Activated CD4-positive, alpha-beta T cell treated with anti-CD3 and anti-CD28 coated beads, Interleukin-2, Interleukin-4, amounts not matched to agents 100 ng/mL and 50 ng/mL, durations not matched to agents 16 hours and 8 hours (primary cell): ENCODE data around the gene CAMK1G.

ENCODE experiments used
- DNase-seq: peaks from one replicate; pipeline ENCODE4 v3.0.0-alpha.2; 2020; ENCODE audit warnings: low spot score

Gene CAMK1G

DNA sequence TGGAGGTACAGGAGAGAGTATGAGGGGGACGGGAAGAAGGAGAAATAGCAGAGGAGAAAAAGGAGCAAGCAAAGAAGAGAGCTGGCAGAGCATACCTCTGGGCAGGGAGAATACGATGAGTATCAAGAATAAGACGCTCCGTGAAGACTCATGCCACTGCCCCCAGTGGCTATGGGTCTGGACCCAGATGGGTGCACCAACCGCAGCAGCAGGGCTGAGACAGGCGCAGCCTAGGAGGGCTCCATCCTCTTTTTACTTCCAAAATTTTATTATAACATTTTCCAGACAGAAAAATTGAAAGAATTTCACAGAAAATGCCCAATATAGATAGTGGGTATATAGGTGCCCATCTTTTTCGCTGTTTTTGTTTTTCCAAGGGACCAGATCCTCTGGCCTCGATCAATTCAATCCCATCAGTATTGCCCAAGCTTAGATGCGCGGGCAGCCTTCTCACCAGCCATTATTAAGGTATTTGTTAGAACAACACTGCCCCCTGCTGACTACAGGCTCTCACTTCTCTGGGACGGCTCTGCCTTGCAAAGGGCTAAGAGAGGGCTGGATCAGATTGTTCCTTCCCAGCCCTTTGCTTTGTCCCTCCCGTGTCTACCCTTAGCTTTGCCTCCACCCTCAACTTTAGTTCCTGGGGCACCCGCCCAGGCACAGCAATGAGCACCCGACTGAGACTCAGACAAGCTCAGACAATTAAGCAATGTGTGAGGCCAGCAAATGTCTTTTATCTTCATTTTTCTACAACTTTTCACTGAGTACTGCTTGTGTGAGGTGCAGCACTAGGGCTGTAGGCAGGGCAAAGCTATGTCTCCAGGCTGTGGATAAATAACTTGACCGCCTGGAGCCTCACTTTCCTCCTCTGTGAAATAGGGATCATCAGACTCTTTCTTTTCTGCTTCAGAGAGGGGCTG lies 17.5 kb upstream of the CAMK1G start:
- DNase-seq, result peak; percentile 84

DNA sequence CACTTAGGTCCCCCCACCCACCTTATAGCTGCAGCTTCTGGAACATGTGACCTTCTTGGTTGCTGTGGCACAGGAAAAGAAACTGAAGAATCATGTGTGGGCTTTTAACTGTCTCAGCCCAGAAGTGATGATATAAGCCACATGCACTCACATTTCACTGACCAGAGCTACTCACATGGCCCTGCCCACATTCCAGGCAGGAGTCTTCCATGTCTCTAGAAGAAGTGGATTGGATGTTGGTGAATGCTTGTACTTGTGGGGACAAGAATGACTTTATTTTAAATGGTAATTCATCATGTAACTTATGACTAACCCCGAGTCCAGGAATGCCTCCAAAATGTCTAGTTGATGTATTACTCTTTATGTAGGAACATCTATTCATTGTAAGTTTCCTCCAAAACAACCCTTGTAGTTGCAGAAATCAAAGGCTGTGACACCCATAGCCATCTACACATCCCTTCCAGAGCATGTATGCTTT lies 15.8 kb upstream of the CAMK1G start:
- DNase-seq, result no peak

DNA sequence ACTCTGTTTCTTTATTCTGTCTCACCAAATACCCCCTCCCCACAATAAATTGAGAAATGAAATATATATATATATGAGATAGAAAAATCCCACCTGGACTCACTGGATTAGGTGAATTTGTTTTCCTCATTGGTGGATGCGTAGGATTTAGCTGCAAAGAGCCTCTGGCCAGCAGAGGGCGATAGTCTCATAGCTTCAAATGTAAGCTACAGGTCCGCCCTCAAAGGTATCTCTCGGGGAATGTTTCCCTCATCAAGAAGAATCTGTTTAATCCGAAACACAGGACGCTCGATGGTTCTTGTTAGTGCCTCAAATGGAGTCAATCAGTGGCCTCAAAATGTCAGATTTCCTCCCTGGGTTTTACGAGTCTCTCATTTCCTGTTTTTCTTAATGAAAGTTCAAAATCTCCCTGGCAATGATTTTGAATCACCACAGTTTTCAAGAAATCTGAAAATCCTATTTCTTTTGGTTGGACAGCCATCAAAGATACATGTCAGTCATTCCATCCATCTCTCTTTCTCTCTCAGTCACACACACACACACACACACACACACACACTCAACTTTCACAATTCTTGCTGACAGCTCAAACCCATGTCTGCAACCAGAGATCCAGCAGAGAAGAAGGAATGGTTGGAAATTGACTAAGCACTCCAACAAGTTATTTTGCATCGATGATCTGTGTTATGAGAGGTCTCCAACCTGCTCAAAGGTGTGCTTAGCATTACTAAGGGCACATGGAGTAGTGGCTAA lies 13.9 kb upstream of the CAMK1G start:
- DNase-seq, result peak; percentile 77

DNA sequence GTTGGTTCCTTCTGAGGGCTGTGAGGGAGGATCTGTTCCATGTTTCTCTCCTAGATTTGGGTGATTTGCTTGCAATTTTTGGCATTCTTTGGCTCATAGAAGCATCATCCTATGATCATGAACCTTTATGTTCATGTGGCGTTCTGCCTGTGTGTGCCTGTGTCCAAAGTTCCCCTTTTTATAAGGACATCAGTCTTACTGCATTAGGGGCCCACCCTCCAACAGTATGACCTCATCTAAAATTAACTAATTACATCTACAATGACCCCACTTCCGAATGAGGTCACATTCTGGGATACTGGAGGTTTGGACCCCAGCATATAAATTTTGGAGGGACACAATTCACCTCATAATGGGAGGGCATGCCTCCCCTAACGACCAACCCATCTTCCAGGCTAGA lies 12.8 kb upstream of the CAMK1G start:
- no peak for DNase-seq

DNA sequence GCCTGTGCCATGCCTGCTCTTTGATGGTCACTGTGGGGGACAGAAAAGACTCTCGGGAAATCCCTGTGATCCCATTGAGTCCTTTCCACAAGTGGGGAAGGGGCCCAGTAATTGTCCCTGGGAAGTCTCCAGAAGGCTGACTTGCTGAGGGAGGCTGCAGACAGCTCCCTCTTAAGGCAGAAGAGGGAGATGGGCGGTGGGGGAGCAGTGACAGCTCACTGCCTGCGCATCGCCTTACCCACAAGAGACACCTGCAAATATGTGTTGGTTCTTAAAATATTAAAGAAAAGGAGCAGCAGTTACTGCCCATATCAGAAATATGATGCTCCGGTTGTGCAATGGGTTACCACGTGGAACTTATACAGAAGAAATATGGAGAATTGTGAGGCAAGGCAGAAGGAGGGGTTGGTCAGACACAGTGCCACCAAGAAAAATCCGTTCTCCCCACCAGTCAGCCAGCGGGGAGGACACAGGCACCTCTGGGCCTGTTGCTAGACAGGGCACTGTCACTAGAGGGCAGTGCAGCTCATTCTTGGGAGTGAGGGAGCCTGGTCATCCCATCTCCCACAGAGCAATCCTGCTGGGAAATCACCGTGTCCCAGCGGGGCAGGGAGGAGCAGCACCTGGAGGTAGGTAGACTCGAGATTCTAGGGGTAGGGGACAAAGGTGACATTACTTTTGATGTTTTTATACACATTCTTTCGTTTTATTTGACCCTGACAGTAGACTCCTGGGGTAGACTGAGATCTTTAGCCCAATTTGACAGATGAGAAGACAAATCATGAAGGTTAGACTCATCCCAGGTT lies 6.9 kb upstream of the CAMK1G start:
- DNase-seq, result peak; percentile 77

DNA sequence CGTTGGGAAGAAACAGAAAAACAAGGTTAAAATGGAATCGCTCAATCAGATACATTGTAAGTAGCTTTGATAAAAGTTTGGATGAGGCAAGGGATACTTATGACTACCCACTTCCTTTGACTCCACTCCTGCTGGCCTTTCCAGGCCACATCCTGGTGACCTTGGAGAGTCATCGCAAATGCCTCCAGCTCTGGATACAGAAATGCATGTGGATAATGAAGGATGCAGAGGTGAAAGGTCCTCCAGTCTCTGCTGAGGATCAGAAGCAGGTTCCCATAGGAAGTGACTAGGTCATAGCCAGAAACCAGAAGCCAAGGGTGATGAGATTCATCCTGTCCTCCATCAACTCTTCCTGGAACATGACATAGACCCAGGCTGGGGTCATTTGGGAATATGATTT lies 6.2 kb upstream of the CAMK1G start:
- DNase-seq, result no peak

DNA sequence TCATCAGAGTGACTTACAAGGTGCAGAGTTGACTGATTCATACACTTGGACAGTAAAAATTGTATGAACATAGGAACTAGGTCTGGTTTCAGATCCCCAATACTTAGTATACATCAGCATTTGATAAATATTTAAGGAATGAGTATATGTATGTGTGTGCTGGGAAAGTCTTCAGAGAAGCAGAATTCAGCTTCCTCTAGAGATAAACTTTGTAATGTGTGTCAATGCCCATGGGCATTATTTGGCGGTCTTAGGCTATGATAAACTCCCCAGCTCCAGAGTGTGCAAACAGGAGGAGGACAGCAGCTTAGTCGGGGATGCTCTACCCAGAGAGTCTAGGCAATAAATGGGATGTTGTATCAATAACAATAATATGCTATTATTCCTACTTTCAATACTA lies 2.9 kb upstream of the CAMK1G start:
- DNase-seq, result no peak

DNA sequence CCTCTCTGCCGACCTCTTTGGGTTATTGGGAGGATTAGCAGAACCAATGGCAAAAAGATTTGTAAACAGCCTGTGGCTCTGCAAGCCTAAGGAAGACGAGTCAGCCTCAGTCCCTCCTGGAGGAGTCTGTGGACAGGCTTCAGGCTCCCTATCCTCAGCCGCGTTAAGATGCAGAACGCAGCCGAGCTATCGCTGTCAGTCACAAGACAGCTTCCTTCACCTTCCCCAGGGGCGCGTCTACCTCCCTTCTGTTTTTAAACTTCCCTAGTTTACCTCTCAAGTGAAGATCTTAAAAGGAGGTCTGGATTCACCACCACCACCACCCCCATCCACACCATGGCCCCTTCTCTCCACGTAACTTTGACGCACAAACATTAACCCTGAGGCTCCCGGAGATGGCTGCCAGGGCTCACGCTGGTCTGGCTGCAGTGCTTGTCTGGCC lies 738 bp downstream of the CAMK1G start:
- DNase-seq, result no peak

DNA sequence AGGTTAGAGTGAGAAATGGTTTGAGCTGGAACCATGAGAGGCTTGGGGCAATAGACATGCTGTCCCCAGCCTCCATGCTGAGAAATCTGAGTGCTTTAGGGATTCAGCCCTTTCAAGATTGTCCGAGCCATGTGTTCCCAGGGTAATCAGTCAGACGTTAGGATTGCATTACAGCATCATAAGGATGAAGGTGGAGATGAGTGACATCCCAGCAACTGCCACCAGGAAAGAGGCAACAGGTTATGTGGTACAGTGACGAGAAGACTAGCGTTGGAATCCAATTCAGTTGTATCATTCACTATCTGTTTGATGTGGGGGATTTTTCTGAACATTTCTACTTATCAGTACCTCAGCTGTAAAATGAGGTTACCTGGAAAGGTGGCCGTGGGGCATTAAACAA lies 1.7 kb downstream of the CAMK1G start:
- DNase-seq, result no peak

DNA sequence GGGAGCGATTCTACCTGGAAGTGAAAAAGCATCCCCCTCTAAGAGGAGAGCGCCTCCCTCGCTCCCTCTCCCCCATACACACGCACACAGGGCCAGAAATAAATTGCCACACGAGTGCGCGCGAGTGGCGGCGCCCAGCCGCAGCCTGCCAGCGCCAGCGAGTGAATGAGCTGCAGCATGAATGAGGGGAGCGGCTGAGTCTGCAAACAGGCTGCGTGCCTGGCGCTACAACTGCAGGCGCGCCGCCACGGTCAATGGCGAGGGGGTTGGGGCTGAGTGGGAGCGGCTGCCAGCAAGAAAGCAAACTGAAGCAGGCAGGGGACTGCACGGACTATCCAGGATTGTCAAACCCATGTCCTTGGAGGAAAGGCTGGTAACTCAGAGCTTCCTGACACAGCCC lies 2.2 kb downstream of the CAMK1G start:
- no peak for DNase-seq

DNA sequence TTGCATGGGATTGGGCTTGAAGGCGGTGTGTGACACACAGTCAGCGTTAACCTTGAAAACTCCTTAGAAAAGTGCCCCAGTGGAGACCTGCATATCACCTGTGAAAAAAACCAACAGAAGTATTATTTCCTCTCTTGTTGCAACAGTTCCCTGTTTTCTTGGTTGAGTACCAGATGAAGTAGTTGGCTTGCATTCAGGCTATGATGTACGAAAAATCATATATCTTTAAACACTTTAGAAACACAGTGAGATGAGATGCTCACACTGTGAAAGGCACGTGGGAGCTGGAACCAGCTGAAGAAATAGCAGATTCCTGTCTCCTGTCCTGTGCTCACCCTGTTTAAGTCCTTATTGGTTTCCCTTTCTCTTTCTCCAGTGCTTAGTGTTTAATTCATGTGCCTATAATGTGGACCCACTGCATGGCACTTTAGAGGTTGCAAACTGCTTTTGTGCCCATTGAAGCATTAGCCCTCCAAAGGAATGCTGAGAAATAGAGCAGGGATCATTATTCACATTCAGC lies 2.8 kb downstream of the CAMK1G start:
- DNase-seq, result no peak

DNA sequence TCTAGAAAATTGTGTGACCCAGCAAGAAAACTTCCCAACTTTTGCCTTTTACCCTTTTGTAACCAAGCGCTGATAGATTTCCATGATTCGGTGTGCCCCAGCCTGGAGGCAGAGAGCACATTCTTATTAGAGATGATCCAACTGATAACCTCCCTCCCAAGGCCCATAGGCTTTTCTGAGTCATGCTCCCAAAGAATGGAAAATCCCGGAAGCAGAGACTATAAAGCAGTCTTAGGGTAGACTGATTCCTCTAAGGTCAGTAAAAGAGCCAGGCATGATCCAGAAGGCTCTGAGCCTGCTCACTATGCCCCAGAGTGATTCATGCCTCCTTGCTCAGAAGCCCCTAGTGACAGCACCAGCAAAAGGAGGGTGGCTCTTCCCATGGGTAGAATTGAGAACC lies 4.3 kb downstream of the CAMK1G start:
- no peak for DNase-seq

DNA sequence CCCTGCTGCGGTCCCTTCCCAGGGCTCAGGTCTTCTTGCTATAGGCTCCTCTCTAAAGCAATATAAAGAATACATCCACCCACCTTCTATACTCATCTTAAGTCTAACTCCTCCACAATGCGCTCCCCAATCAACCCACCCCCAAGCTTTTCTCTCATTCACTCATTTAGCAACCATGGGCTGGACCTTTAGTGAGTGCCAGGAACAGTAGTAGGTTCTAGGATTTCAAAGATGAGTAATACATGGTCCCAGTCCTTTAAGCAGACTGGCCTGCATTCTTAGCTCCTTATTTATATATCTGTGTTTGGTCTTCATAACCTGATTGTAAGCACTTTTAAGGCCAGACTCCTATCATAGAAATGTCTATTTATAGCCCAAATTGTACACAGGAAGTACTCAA lies 5.9 kb downstream of the CAMK1G start:
- no peak for DNase-seq

DNA sequence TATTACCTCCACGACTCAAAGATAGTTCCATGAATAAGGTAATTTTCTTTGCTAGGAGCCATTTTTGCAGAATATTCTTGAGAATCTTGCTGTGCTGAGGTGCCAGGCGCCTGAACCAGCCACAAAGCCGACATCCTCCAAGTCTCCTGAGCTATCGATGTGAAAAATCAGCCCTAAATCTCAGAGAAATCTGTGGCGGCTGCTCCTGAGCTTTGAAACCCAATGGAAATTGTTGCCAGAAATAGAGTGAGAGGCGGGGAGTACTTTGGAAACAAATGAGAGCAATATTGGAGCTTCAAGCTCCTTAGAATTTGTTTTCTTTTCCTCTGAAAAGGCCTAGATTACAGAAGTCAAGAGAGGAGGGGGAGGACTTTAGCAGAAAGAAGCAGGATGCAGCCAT lies 6.3 kb downstream of the CAMK1G start:
- no peak for DNase-seq

DNA sequence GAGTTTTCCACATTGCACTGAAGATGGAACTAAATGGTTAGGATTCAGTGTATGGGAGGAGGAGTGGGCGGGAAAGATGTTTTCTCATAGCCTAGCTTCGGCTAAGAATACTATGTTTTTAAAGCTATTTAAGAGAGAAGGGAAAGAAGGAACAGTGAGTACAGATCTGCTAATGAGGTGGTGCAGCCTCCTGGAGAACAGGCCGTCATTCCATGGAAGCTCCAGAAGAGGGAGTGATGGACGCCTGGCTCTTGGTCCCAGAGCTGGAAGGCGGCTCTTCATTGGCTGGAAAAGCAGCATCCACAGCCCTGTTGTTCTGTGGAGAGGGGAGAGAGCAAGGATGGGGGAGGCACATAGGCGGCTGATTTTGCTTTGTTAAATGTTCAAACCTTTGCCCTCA lies 6.9 kb downstream of the CAMK1G start:
- DNase-seq, result no peak

DNA sequence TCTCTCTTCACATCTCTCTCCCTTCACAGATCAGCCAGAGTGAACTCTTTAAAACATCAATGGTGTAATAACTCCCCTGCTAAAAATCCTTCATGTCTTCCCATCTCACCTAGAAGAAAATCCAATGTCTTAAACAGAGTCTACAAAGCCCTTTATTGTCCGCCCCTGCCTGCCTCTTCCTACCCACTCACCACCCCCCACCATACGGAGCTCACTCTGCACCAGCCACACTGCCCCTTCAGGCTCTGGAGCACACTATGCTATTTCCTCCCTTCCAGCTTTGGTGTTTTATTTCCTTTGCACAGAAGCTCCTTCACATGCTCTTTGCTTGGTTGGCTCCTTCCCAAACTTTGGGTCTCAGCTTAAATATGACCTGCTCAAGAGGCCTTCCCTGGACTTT lies 10.2 kb downstream of the CAMK1G start:
- no peak for DNase-seq

DNA sequence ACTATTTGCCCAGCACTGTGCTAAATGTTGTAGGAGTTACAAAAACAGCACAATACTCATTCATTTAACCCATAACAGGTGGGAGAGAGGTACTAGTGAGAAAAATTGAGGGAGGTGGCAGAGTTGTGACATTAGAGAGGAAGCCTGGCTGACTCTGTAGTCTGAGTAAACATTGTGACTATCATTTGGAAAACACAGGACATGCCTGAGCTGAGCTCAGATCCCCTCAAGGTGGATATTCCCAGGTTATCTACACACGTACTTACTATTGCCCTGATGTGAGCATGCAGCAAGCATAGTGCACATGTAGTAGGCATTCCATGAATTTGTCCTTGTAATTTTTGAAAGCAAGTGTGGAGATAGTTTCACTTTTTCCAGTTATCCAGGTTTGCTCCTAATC lies 10.9 kb downstream of the CAMK1G start:
- no peak for DNase-seq

DNA sequence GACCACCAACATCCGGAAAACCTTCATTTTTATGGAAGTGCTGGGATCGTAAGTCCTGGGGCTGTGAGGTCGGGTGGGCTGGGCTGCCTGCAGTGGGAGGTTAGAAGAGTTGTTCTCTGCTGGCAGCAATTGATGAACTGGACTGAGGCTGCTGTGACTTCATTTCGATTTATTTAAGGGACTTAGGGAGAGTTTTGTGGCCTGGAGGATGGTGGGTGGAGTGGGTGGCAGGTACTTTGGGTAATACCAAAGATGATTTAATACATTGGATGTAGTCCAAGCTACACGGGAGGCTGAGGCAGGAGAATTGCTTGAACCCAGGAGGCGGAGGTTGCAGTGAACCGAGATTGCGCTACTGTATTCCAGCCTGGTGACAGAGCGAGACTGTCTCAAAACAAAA lies 11.5 kb downstream of the CAMK1G start:
- DNase-seq, result no peak

DNA sequence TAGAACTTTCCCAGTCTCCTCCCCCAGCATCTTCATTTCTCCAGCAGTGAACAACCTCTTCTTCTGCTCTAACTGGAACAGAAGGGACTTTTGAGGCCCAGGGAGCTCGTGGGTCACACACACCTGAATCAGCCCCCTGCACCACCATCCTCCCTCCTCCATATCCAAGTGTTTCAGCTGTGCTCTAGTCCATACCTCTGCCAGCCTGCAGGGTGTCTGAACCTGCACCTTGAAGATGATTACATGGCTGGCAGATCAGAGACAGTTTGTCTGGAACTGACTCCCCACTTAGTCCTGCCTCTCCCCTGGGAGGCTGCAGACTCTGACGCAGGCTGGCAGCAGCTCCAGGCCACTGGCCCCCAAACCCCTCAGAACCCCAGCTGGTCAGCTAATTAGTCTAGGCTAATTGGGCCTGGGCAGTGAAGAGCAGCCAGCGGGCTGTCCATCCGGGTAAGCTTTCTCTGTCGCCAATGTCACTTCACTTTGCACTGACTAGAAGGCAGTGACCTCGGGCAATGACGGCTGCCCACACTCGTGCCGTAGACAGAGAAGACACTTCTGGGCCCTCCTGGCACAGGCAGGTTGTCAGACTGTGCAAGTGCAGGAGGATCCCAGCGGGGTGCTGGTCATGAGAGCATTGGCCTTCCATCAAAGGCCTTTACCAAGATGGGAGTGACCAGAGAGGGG lies 12.2 kb downstream of the CAMK1G start:
- no peak for DNase-seq

DNA sequence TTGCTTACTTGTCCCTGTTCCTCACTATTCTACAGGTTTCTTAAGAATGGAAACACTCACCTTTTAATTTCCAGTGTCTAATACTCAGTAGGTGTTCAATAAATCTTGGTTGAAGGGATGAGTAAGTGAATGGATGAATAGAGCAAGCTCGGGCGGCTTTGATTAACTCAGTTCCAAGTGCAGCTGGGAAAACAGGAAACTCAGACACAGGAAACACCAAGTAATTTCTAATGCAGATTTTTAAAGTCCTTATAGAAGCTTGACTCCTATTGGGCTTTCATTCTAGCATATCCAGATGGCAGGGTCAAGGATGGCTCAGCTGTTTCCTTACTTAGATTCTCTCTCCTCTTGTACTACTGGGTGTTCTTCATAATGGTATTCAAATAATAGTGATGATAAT lies 14.0 kb downstream of the CAMK1G start:
- DNase-seq, result no peak

DNA sequence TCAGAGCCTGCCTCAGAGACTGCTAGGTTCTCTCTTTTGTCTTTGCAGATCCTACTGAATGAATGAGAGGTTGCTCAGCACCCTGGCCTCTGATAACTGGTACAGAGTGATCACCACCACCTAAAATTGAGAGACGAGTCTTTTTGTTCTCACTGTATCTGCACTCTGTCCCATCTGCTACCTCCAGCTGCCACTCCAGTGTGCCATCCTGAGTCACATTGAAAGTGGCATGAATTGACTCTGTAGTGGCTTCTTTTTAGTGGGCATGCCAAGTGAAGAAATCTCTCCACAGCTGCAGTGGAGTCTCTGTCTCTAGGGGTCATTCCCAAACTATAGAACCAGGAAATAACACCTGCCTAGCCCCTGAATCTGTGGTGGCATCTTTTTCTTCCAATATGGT lies 14.7 kb downstream of the CAMK1G start:
- peak; percentile 34 for DNase-seq

DNA sequence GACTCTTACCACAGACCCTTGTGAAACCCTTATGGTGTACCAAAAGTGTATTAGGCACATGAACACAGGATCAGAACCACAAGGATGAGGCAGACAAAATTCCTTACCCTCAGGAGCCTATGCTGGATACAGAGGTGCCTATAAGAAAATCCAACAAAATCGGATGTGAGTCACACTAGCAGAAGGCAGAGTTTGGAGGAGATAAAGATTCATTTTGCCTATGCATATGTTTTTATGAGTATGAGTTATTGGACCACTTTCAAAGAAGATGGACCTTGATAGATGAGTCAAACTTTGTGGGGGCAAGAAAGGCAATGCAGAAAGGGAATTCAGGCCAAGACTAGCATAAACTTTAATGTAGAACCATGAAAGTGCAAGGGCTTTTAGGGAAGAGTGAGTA lies 17.0 kb downstream of the CAMK1G start:
- DNase-seq, result no peak
